Nephron (organoid): ENCODE data around the gene CTAGE6.
"Not testable (repeated sequence)": the region's sequence is repeated elsewhere in the genome, so short reads cannot be mapped to it uniquely, and the experiment has no call there.

Experiments
- H3K27ac Mint-ChIP-seq, 3 experiments: 2 replicates each; pipeline ENCODE4 v1.8.0; 2020; ENCODE audit warnings: mixed read lengths in 3 of 3, mild to moderate bottlenecking in 2 of 3, moderate library complexity in 1 of 3
- H3K27me3 Mint-ChIP-seq: 2 replicates; pipeline ENCODE4 v1.8.0; 2021; ENCODE audit warnings: low read depth, mild to moderate bottlenecking, moderate library complexity, mixed read lengths
- H3K36me3 Mint-ChIP-seq: 2 replicates; pipeline ENCODE4 v1.8.0; 2020; ENCODE audit warnings: low read depth, mixed read lengths
- H3K4me1 Mint-ChIP-seq: 2 replicates; pipeline ENCODE4 v1.8.0; 2020; ENCODE audit warnings: mixed read lengths
- H3K4me3 Mint-ChIP-seq, 3 experiments: 2 replicates each; pipeline ENCODE4 v1.8.0; 2020; ENCODE audit warnings: mild to moderate bottlenecking in 3 of 3, mixed read lengths in 3 of 3, moderate library complexity in 2 of 3
- H3K9me3 Mint-ChIP-seq: 2 replicates; pipeline ENCODE4 v1.8.0; 2020; ENCODE audit warnings: mixed read lengths

CTAGE6 gene, protein sequence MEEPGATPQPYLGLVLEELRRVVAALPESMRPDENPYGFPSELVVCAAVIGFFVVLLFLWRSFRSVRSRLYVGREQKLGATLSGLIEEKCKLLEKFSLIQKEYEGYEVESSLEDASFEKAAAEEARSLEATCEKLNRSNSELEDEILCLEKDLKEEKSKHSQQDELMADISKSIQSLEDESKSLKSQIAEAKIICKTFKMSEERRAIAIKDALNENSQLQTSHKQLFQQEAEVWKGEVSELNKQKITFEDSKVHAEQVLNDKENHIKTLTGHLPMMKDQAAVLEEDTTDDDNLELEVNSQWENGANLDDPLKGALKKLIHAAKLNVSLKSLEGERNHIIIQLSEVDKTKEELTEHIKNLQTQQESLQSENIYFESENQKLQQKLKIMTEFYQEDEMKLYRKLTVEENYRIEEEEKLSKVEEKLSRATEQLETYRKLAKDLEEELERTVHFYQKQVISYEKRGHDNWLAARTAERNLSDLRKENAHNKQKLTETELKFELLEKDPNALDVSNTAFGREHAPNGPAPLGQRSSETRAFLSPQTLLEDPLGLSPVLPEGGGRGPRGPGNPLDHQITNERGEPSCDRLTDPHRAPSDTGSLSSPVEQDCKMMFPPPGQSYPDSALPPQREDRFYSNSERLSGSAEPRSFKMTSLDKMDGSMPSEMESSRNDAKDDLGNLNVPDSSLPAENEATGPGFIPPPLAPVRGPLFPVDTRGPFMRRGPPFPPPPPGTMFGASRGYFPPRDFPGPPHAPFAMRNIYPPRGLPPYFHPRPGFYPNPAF

GRCh38 chr7:143757596-143757995 is at the start of gene CTAGE6:
Gene CTAGE6 (minus strand): TSS chr7:143757696. CDS start chr7:143757658, 38 bp downstream.
- H3K4me1 Mint-ChIP-seq, H3K27me3 Mint-ChIP-seq, H3K27ac Mint-ChIP-seq, H3K36me3 Mint-ChIP-seq, H3K4me3 Mint-ChIP-seq, H3K9me3 Mint-ChIP-seq: not testable (repeated sequence)

DNA sequence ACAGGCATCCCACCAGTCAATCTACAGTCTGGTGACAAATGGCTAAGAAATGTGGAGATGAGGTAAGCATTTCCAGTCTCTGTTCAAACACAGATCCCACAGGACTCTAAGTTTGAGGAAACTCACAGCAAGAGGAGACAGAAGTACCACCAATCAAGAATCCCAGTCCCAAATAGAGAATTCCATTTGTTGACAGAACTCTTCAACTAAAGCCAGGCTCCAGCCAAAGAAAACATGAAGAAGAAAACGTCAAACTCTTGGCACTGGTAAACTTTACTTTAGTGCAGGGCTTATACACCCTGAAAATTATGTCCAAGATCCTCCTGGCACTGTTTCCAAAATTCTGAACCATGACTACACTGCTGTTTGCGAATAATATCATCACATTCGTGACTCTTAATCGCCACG is 49.2 kb upstream of the CTAGE6 start:
- H3K9me3 Mint-ChIP-seq, H3K4me1 Mint-ChIP-seq, H3K27me3 Mint-ChIP-seq: not testable (repeated sequence)

GRCh38 chr7:143797896-143798290 is 40.4 kb upstream of the CTAGE6 start:
- not testable (repeated sequence) for H3K9me3 Mint-ChIP-seq, H3K36me3 Mint-ChIP-seq, H3K4me3 Mint-ChIP-seq, H3K27ac Mint-ChIP-seq, H3K27me3 Mint-ChIP-seq, H3K4me1 Mint-ChIP-seq

More for the DNA sequence above, 49.2 kb upstream of the CTAGE6 start:
- not testable (repeated sequence) for H3K36me3 Mint-ChIP-seq, H3K4me3 Mint-ChIP-seq, H3K27ac Mint-ChIP-seq

- H3K36me3 Mint-ChIP-seq, H3K9me3 Mint-ChIP-seq, H3K27me3 Mint-ChIP-seq, H3K4me3 Mint-ChIP-seq, H3K4me1 Mint-ChIP-seq, H3K27ac Mint-ChIP-seq: not testable (repeated sequence)
Measured at GRCh38 chr7:143797119-143797895, 39.8 kb upstream of the CTAGE6 start.

DNA sequence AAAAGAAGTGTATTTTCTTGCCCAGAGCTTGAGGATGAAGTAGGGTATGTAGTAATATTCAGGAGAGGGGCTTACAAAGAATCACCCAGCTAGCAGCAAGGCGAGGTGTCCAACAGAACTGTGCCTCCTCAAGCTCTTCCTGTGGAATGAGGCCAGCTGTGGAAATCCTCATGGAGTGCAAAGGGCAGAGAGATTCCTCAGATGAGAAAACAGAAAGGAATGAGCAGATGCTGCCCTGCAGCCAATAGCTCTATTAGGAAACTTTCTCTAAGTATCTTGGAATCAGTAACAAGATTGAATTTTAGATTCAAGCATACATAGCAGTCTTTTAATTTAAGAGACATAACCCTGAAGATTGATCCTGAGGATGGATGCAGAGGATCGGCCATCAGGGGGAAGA is 38.2 kb upstream of the CTAGE6 start:
- not testable (repeated sequence) for H3K27me3 Mint-ChIP-seq, H3K9me3 Mint-ChIP-seq, H3K36me3 Mint-ChIP-seq, H3K4me3 Mint-ChIP-seq, H3K4me1 Mint-ChIP-seq, H3K27ac Mint-ChIP-seq

- H3K27me3 Mint-ChIP-seq, H3K4me1 Mint-ChIP-seq, H3K9me3 Mint-ChIP-seq, H3K4me3 Mint-ChIP-seq, H3K27ac Mint-ChIP-seq, H3K36me3 Mint-ChIP-seq: not testable (repeated sequence)
Measured at GRCh38 chr7:143792633-143793032, 35.1 kb upstream of the CTAGE6 start.

DNA sequence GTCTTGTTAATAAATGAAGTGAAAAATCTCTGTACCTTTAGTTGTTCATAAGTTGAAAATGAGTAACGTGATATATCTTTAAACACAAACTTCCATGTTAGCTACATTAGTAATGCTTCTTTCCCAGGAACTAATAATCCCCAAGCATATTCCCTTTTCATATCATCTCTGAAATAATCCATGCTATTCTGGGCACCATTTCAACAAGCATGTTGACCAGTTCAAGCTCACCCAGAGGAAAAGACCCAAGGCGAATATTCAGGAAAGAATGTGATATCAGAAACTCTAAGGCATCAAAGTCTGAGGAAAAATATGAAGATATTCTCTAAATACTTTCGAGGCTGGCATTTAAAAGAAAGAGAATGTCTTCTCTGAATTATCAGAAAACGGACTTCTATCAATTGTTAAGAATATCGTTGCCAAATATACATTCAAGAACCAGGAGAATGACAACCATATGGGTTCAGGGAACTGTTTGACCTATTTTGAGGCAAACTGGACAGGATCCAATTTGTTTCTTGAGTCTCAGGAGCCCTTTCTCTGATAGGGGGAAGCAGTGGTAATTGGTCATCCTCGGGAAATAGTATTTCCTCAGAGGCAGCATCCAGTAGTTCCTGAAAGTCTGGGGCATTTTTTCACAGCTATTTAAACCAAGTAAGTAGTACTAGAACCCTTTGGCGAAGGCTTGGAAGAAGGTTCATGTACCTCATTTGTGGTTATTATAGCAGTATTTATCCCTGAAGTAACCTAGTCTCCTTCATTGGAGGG is 28.1 kb upstream of the CTAGE6 start:
- H3K4me3 Mint-ChIP-seq, H3K36me3 Mint-ChIP-seq, H3K27me3 Mint-ChIP-seq, H3K9me3 Mint-ChIP-seq, H3K4me1 Mint-ChIP-seq, H3K27ac Mint-ChIP-seq: not testable (repeated sequence)

DNA sequence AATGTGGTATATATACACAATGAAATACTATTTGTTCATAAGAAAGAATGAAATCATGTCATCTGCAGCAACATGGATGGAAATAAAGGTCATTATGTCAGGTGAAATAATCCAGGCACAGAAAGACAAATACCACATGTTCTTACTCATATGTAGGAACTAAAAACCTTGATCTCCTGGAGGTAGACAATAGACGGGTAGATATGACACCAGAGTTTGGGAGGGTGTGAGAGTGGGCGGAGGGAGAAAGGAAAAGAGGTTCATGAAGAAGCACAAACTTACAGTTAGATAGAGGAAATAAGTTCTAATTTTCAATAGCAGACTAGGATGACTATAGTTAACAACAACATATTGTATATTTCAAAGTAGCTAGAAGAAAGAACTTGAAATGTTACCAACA is 22.1 kb upstream of the CTAGE6 start:
- not testable (repeated sequence) for H3K9me3 Mint-ChIP-seq, H3K27me3 Mint-ChIP-seq, H3K36me3 Mint-ChIP-seq, H3K4me1 Mint-ChIP-seq, H3K27ac Mint-ChIP-seq, H3K4me3 Mint-ChIP-seq

- not testable (repeated sequence) for H3K36me3 Mint-ChIP-seq, H3K4me1 Mint-ChIP-seq, H3K9me3 Mint-ChIP-seq, H3K27ac Mint-ChIP-seq, H3K27me3 Mint-ChIP-seq, H3K4me3 Mint-ChIP-seq
Measured at GRCh38 chr7:143772738-143773468, 15.4 kb upstream of the CTAGE6 start.

DNA sequence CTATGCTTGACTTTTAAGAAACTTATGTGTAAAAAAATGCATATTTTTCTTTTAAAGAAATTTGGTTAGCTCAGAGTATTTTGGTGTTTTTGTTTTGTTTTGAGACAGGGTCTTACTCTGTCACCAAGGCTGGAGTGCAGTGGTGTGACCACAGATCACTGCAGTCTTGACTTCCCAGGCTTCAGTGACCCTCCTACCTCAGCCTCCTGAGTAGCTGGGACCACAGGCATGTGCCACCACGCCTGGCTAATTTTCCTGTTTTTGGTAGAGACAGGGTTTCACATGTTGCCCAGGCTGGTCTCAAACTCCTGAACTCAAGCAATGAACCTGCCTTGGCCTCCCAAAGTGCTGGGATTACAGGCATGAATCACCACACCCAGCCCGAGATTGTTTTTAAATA is 10.0 kb upstream of the CTAGE6 start:
- not testable (repeated sequence) for H3K4me1 Mint-ChIP-seq, H3K27me3 Mint-ChIP-seq

DNA sequence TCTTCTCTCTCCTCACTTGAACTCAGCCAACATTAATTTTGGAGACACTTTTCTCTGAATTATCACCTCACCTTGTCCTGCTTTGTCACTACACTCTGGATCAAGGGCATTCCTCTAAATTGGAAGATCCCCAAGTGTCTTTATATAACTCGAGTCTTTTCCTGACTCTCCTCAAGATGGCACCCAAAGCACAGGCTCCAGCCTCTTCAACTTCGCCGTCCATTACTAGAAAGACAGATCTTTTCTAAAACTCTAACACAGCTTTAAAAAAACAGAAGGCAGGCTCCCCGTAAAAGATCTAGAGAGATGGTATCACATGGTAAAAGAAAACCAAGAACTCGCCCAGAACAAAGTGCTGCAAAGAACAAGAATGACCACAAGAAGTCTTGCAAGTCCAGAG is 8.2 kb upstream of the CTAGE6 start:
- H3K27me3 Mint-ChIP-seq = not testable (repeated sequence)

More for the DNA sequence above, 10.0 kb upstream of the CTAGE6 start:
- H3K9me3 Mint-ChIP-seq, H3K27ac Mint-ChIP-seq, H3K36me3 Mint-ChIP-seq, H3K4me3 Mint-ChIP-seq: not testable (repeated sequence)

GRCh38 chr7:143763065-143763464 is 5.6 kb upstream of the CTAGE6 start:
- H3K27me3 Mint-ChIP-seq, H3K36me3 Mint-ChIP-seq, H3K4me3 Mint-ChIP-seq, H3K4me1 Mint-ChIP-seq, H3K27ac Mint-ChIP-seq, H3K9me3 Mint-ChIP-seq: not testable (repeated sequence)

More for the DNA sequence above, 8.2 kb upstream of the CTAGE6 start:
- not testable (repeated sequence) for H3K36me3 Mint-ChIP-seq, H3K27ac Mint-ChIP-seq, H3K4me3 Mint-ChIP-seq, H3K4me1 Mint-ChIP-seq, H3K9me3 Mint-ChIP-seq

DNA sequence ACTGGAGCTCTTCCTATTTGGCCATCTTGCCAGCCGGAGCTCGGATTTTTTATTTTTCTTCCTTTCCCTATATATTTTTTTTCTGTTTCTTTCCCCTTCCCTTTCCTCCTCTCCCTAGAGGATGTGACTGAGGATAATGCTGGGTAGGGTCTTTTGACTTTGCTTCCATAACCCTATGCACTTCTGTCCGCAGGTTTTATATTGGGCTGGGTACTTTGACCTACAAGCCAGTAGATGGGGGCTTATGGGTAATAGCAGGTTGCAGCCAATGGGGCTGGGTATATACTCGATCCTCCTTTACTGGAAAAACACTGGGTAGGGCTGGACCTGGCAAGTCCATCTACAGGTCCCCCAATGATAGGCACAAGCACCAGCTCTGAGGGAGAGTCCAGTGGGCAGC is 12.2 kb downstream of the CTAGE6 start:
- H3K27ac Mint-ChIP-seq, H3K9me3 Mint-ChIP-seq, H3K27me3 Mint-ChIP-seq, H3K36me3 Mint-ChIP-seq, H3K4me3 Mint-ChIP-seq, H3K4me1 Mint-ChIP-seq: not testable (repeated sequence)
